Thymus (tissue), 11 donors: Measurements from ENCODE around the gene HEXD. TPM values are rescaled to one million over a fixed set of nuclear protein-coding genes. Genes with fewer than 3 reads are reported as not detected.
"Not testable (repeated sequence)": the region's sequence is repeated elsewhere in the genome, so short reads cannot be mapped to it uniquely, and the experiment has no call there.

Experiments used
- DNase-seq, 9 donors: peaks; one replicate each; pipeline ENCODE4 v3.0.0-alpha.2; 2013; ENCODE audit warnings: low spot score in 9 of 9, low read depth in 6 of 9, missing footprints in 1 of 9
- H3K27ac ChIP-seq, 2 donors: one replicate each; pipeline ENCODE4 v1.5.1; 2013; ENCODE audit warnings: control low read depth in 1 of 2, low read depth in 1 of 2, low read length in 1 of 2, mild to moderate bottlenecking in 1 of 2, moderate library complexity in 1 of 2
- H3K27me3 ChIP-seq, 2 donors: one replicate each; pipeline ENCODE4 v1.5.1; 2013; ENCODE audit warnings: low read length in 1 of 2; ENCODE audit not compliant: control insufficient read depth in 2 of 2, insufficient read depth in 1 of 2
- H3K36me3 ChIP-seq, 2 donors: one replicate each; pipeline ENCODE4 v1.5.1; 2013; ENCODE audit warnings: low read length in 1 of 2, mild to moderate bottlenecking in 1 of 2, moderate library complexity in 1 of 2; ENCODE audit not compliant: control insufficient read depth in 2 of 2, insufficient read depth in 2 of 2
- H3K4me1 ChIP-seq, 2 donors: one replicate each; pipeline ENCODE4 v1.5.1; 2013; ENCODE audit warnings: low read length in 2 of 2; ENCODE audit not compliant: control insufficient read depth in 2 of 2, insufficient read depth in 2 of 2
- H3K4me3 ChIP-seq, 2 donors: one replicate each; pipeline ENCODE4 v1.5.1; 2013; ENCODE audit warnings: low read length in 2 of 2, control low read depth in 1 of 2, mild to moderate bottlenecking in 1 of 2
- H3K9me3 ChIP-seq, 2 donors: one replicate each; pipeline ENCODE4 v1.5.1; 2013; ENCODE audit warnings: low read length in 1 of 2, mild to moderate bottlenecking in 1 of 2; ENCODE audit not compliant: control insufficient read depth in 2 of 2, insufficient read depth in 1 of 2
- WGBS: extraction: QIAGEN DNeasy Blood & Tissue Kit; methylation state at CpG from one replicate; pipeline ENCODE4 v1.1.7; 2013; 5-methylcytosine and 5-hydroxymethylcytosine counted together
- polyA plus RNA-seq: library from polyadenylated mRNA; stranded (reverse); fragments of 200-250 nt; gene quantifications from one replicate; pipeline ENCODE4 v1.2.3, GENCODE V29; 2013
- total RNA-seq: library from RNA; stranded (reverse); fragments of 120-200 nt; gene quantifications from one replicate; pipeline ENCODE4 v1.2.4, GENCODE V29; 2013
- donor health status: healthy.

Gene HEXD
- total and polyA plus RNA-seq, 2 donors: 15.9 to 186 TPM

DNA sequence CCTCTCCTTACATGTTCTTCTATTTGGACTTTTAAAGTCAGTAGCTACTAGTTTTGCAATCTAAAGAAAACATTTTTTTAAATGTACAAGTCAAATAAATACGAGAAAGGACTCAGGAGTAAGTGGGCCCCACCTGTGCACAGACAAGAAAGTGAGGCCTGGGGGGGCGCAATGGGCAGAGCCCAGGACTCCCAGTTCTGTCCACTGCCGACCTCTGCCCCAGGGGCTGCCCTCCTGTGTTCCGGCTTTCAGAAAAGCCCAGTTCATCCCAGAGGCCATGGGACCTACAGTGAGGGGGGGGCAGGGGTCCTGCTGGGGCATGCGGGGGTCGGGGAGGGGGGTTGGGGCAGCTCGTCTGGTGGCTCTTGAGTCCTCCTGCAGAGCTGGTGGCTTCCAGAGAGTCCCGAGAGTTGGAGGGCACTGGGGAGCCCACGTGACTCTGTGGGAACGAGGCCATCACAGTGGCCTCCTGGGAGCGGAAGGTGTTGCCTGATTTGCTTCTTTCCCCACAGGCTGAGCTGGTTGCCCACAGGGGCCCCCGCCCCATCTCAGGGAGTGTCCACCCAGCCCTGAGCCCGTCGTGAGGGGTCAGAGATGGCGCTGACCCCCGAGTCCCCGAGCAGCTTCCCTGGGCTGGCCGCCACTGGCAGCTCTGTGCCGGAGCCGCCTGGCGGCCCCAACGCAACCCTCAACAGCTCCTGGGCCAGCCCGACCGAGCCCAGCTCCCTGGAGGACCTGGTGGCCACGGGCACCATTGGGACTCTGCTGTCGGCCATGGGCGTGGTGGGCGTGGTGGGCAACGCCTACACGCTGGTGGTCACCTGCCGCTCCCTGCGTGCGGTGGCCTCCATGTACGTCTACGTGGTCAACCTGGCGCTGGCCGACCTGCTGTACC, 44.2 kb upstream of the HEXD start:
- no peaks in the 10 kb centered on the region for H3K36me3 ChIP-seq
- H3K4me3 ChIP-seq: no peak overlapping the region
- no peak overlapping the region for H3K27ac ChIP-seq
- DNase-seq: no peak
- 93% methylated on average over 37 of the region's 37 CpGs for WGBS
- peaks cover 62 to 90% of the 10 kb centered on the region in 2 donors for H3K27me3 ChIP-seq
- peaks cover 0 to 11% of the 10 kb centered on the region in 2 donors for H3K4me1 ChIP-seq
- no peaks in the 10 kb centered on the region for H3K9me3 ChIP-seq

DNA sequence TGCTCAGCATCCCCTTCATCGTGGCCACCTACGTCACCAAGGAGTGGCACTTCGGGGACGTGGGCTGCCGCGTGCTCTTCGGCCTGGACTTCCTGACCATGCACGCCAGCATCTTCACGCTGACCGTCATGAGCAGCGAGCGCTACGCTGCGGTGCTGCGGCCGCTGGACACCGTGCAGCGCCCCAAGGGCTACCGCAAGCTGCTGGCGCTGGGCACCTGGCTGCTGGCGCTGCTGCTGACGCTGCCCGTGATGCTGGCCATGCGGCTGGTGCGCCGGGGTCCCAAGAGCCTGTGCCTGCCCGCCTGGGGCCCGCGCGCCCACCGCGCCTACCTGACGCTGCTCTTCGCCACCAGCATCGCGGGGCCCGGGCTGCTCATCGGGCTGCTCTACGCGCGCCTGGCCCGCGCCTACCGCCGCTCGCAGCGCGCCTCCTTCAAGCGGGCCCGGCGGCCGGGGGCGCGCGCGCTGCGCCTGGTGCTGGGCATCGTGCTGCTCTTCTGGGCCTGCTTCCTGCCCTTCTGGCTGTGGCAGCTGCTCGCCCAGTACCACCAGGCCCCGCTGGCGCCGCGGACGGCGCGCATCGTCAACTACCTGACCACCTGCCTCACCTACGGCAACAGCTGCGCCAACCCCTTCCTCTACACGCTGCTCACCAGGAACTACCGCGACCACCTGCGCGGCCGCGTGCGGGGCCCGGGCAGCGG, 43.4 kb upstream of the HEXD start:
- WGBS: 35% methylated on average over 79 of the region's 79 CpGs
- Histone ChIP-seq H3K27ac (no peak overlapping the region), H3K27me3 (peaks cover 61 to 88% of the 10 kb centered on the region in 2 donors), H3K36me3 (no peaks in the 10 kb centered on the region), H3K4me3 (no peak overlapping the region), H3K4me1 (peaks cover 0 to 11% of the 10 kb centered on the region in 2 donors), H3K9me3 (no peaks in the 10 kb centered on the region)
- DNase-seq: no peak

DNA sequence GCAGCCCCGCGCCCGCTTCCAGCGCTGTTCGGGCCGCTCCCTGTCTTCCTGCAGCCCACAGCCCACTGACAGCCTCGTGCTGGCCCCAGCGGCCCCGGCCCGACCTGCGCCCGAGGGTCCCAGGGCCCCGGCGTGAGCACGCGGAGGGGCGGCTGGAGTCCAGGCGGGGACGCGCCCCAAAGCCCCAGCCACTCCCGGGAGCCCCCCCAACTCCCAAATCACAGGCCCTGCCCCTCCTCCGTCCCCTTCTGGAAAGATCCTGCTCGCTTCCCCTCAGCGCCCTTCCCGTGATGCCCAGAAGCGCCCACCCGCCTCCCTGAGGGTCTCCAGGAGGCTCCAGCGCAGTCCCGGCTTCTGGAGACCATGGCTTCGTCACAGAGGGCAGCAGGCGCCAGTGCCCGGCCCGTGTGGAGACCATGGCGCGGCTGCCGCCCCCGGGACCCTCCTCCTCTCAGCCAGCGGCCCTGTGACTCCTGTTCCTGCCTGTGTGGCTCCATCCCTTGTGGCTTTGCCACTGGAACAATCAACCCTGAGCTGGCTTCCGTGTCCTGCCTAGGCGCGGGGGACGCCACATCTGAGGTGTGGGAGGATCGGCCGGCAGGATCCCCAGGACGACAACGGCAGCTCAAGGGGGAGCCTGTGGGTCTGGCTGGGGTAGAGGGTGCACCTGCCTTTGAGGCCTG, 42.6 kb upstream of the HEXD start:
- H3K27me3 ChIP-seq: peaks cover 56 to 85% of the 10 kb centered on the region in 2 donors
- 69% methylated on average over 46 of the region's 46 CpGs for WGBS
- H3K9me3 ChIP-seq: no peaks in the 10 kb centered on the region
- H3K27ac ChIP-seq: no peak overlapping the region
- DNase-seq: no peak
- H3K4me1 ChIP-seq: peaks cover 0 to 8% of the 10 kb centered on the region in 2 donors
- H3K36me3 ChIP-seq: no peaks in the 10 kb centered on the region
- H3K4me3 ChIP-seq: no peak overlapping the region

DNA sequence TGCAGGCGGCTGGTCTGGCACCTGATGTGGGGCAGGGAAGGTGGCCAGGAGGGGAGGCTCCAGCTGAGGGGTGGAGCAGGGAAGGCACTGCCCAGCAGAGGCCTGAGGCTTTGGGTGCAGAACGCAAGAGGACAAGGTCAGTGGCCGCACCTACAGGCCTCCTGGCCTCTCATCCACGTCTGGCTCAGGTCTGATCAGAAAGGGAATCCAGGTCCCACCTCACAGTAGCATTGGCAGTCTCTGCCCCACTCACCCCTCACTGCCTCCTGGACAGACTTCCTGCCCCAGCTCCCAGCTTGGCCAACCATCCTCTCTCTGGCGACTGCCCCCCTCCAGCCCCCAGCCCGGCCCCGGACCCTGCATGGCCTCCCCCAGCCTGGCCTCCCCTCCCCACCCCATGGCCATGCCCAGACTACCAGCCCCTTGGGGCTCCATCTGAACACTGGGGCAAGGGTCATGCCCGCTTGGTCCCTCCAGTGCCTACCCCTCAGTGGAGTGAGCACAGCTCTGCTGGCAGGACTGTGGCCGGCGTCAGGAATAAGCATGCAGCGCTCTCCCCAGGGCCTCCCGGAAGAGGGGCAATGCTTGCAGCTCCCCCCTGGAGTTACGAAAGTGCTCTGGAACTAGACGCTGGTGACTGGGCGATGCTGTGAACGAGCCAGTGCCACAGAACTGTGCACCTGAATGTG, 42.0 kb upstream of the HEXD start:
- H3K27ac ChIP-seq: no peak overlapping the region
- 81% methylated on average over 16 of the region's 16 CpGs for WGBS
- DNase-seq: no peak
- peaks cover 50 to 79% of the 10 kb centered on the region in 2 donors for H3K27me3 ChIP-seq
- peaks cover 0 to 3% of the 10 kb centered on the region in 2 donors for H3K4me1 ChIP-seq
- H3K4me3 ChIP-seq: no peak overlapping the region
- H3K36me3 ChIP-seq: no peaks in the 10 kb centered on the region
- no peaks in the 10 kb centered on the region for H3K9me3 ChIP-seq

DNA sequence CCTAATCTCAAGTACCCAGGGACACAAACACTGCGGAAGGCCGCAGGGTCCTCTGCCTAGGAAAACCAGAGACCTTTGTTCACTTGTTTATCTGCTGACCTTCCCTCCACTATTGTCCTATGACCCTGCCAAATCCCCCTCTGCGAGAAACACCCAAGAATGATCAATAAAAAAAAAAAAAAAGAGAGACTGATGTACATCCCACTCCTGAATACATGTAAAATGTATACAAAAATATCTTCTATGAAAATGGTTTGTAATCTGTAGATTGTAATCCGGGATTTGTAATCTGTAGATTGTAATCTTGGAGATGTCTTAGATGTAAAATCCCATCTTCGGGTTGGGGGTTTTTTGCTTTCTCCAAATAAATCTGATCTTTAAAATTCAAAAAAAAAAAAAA, 40.9 kb upstream of the HEXD start:
- not testable (repeated sequence) for DNase-seq, H3K9me3 ChIP-seq, H3K36me3 ChIP-seq, H3K4me3 ChIP-seq, H3K27ac ChIP-seq, H3K4me1 ChIP-seq
- WGBS: 57% methylated on average over 3 of the region's 5 CpGs
- H3K27me3 ChIP-seq: peaks cover 38 to 68% of the 10 kb centered on the region in 2 donors

DNA sequence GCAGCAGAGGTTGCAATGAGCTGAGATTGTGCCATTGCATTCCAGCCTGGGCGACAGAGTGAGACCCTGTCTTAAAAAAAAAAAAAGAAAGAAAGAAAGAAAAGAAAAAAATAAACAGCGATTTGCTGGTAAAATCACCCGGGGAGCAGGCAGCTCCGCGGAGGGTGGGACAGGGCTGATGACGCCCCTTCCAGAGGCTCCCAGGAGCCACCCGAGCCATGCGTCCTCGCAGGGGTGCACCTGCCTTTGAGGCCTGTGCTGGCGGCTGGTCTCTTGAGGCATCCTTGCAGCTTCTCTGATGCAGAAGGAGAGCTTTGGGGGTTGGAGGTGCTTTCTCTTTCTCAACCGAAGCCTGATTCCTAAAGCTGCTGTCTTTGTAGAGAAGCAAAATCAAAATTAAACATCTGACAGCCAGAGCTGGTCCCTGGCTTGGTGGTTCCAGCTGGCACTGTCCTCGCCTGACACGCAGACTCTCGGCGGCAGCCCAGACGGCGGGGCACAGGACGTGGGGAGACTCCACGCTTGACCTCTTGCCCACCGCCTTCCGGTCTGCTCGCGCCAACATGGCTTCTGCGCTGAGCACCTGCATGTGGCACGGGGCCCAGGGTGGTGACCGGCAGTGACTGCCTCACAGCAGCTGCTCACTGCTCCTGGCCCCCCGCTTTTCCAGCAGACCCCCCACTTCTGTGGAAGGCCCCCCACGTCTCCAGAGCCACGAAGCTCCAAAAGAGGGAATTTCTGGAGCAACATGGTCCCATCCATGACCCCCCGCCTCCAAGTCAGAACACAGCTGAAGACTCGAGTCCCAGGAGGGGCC, 40.0 kb upstream of the HEXD start:
- WGBS: 86% methylated on average over 31 of the region's 31 CpGs
- no peak for DNase-seq
- Histone ChIP-seq H3K27ac (no peak overlapping the region), H3K9me3 (no peaks in the 10 kb centered on the region), H3K4me3 (no peak overlapping the region), H3K4me1 (no peaks in the 10 kb centered on the region), H3K27me3 (peaks cover 31 to 64% of the 10 kb centered on the region in 2 donors), H3K36me3 (no peaks in the 10 kb centered on the region)

DNA sequence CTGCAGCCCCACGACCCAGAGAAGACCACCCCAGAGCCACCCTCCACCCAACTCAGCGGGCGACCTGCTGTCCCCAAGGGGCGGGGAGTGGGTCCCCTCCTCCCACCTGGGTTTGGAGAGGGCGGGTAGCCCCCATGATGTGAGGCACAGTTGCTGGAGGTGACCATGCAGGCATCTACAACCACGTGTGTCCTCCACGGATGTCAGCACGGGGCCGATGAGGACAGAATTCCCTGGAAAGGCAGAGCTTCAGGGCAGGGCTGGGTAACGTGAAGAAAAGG, 39.5 kb upstream of the HEXD start:
- no peaks in the 10 kb centered on the region for H3K9me3 ChIP-seq
- no peak overlapping the region for H3K27ac ChIP-seq
- no peak for DNase-seq
- peaks cover 26 to 59% of the 10 kb centered on the region in 2 donors for H3K27me3 ChIP-seq
- H3K4me1 ChIP-seq: no peaks in the 10 kb centered on the region
- no peaks in the 10 kb centered on the region for H3K36me3 ChIP-seq
- WGBS: 88% methylated on average over 10 of the region's 10 CpGs
- H3K4me3 ChIP-seq: no peak overlapping the region

DNA sequence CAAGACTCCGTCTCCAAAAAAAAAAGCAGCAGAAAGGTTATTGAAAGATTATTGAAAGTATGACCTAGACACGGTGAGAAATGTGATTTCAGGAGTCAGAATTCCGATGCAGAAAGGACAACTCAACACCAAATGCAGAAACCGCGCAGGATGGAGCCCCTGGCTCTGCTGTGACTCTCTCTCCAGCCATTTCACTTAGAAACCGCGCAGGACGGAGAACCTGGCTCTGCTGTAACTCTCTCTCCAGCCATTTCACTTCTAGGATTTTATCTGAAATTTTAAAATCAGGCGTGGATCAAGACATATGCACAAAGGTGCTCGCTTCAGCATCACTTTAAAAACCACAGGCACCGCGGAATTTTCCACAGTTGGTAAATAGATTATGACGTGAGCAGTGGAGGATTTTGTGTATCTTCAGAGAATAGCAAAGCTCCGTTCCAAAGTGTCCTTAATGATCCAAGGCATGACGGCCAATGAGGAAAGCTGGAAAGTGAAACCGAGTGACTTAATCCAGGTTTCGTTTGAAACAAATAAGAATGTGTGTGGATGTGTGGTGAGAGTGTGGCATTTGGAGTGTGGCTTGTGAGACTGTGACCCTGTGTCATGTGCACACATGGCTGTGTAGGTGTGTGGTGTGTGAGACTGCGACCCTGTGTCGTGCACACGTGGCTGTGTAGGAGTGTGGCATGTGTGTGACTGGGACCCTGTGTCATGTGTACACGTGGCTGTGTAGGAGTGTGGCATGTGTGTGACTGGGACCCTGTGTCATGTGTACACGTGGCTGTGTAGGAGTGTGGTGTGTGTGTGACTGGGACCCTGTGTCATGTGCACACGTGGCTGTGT, 37.1 kb upstream of the HEXD start:
- Histone ChIP-seq H3K27ac (no peak overlapping the region), H3K4me3 (no peak overlapping the region), H3K4me1 (peaks cover 0 to 7% of the 10 kb centered on the region in 2 donors), H3K9me3 (peaks cover 0 to 1% of the 10 kb centered on the region in 2 donors), H3K27me3 (peaks cover 2 to 57% of the 10 kb centered on the region in 2 donors), H3K36me3 (no peaks in the 10 kb centered on the region)
- WGBS: 81% methylated on average over 23 of the region's 23 CpGs
- no peak for DNase-seq
